Endothelial cell of umbilical vein (primary cell): ENCODE results near the gene COLEC11. TPM values are rescaled to one million over a fixed set of nuclear protein-coding genes. Genes with fewer than 3 reads are reported as not detected.

Experiments
- BruUV-seq: library from RNA; stranded (reverse); fragments of 400-500 nt; replicated peaks from 2 replicates; lab custom pipeline; 2021; lab: Mats Ljungman, UMichigan
- CTCF ChIA-PET: fragments of 300-600, 350-600 bp; sonication (Branson Sonifier 250); formaldehyde crosslinking; loops from one replicate; lab custom pipeline; 2021; ENCODE audit warnings: antibody characterized with exemption, inconsistent platforms; lab: Charles Lee
- POLR2A ChIA-PET: fragments of 300-600, 350-600 bp; sonication (Branson Sonifier 250); formaldehyde crosslinking; loops from one replicate; lab custom pipeline; 2021; ENCODE audit warnings: antibody characterized with exemption, inconsistent platforms; lab: Charles Lee
- DNase-seq: peaks from one replicate; pipeline ENCODE4 v3.0.0-alpha.2; 2011; ENCODE audit warnings: low read depth, low spot score
- FAIRE-seq: peaks from 2 replicates; lab custom pipeline; 2011; peaks lifted over from hg19 to GRCh38; lab: Jason Lieb, UNC
- H2AFZ ChIP-seq: 2 replicates; pipeline ENCODE4 v1.6.0; 2012; ENCODE audit warnings: low read depth, low read length, control low read depth, inconsistent platforms
- H3K27ac ChIP-seq: 2 replicates; pipeline ENCODE4 v1.5.1; 2011; ENCODE audit warnings: low read depth, mild to moderate bottlenecking, control low read depth, low read length, moderate library complexity; ENCODE audit not compliant: insufficient read depth
- H3K27me3 ChIP-seq, 2 experiments: 2 replicates each; pipeline versions ENCODE4 v1.6.0 to v1.6.1; 2011; ENCODE audit warnings: low read length in 2 of 2, mixed read lengths in 1 of 2; ENCODE audit not compliant: control insufficient read depth in 2 of 2, insufficient read depth in 2 of 2
- H3K36me3 ChIP-seq, 2 experiments: 2 replicates in 1 of 2; 3 replicates in 1 of 2; pipeline ENCODE4 v1.5.1; 2011; ENCODE audit warnings: low read length in 2 of 2, mild to moderate bottlenecking in 1 of 2, moderate library complexity in 1 of 2; ENCODE audit not compliant: control insufficient read depth in 2 of 2, insufficient read depth in 2 of 2; ENCODE audit errors: extremely low read depth in 1 of 2
- H3K4me1 ChIP-seq: 3 replicates; pipeline ENCODE4 v1.5.1; 2011; ENCODE audit warnings: mild to moderate bottlenecking, low read length; ENCODE audit not compliant: control insufficient read depth, insufficient read depth; ENCODE audit errors: extremely low read depth
- H3K4me2 ChIP-seq: 2 replicates; pipeline ENCODE4 v1.6.1; 2011; ENCODE audit warnings: low read length, control low read depth, mixed read lengths; ENCODE audit not compliant: insufficient read depth
- H3K4me3 ChIP-seq, 3 experiments: fragments of 200-600 bp in 1 of 3; sonication (generic), shearing (Covaris generic) in 1 of 3; replicated peaks in 1 of 3; 2 replicates each; pipeline ENCODE4 v1.5.1; 2011 to 2016; ENCODE audit warnings: control low read depth in 3 of 3, low read length in 3 of 3, mild to moderate bottlenecking in 2 of 3, inconsistent platforms in 1 of 3, low read depth in 1 of 3, moderate library complexity in 1 of 3; ENCODE audit not compliant: insufficient read depth in 1 of 3
- H3K79me2 ChIP-seq: 2 replicates; pipeline ENCODE4 v1.6.0; 2012; ENCODE audit warnings: low read length, inconsistent platforms; ENCODE audit not compliant: control insufficient read depth, insufficient read depth
- H3K9ac ChIP-seq: replicated peaks from 2 replicates; pipeline ENCODE3; 2011; ENCODE audit warnings: low read length, control low read depth; ENCODE audit not compliant: insufficient read depth; ENCODE audit errors: extremely low read depth
- H3K9me1 ChIP-seq: replicated peaks from 3 replicates; pipeline ENCODE4 v1.6.0; 2011; ENCODE audit warnings: mild to moderate bottlenecking, low read length; ENCODE audit not compliant: control insufficient read depth, insufficient read depth; ENCODE audit errors: extremely low read depth
- H3K9me3 ChIP-seq: replicated peaks from 2 replicates; pipeline ENCODE4 v1.5.1; 2012; ENCODE audit warnings: low read length, inconsistent platforms; ENCODE audit not compliant: control insufficient read depth, insufficient read depth
- H4K20me1 ChIP-seq: replicated peaks from 2 replicates; pipeline ENCODE3; 2011; ENCODE audit warnings: mild to moderate bottlenecking, low read length; ENCODE audit not compliant: control insufficient read depth, insufficient read depth; ENCODE audit errors: extremely low read depth
- EZH2 ChIP-seq: IDR thresholded peaks from 2 replicates; pipeline ENCODE4 v1.6.1; 2012; ENCODE audit warnings: borderline replicate concordance, low read depth, mild to moderate bottlenecking, moderate library complexity, low read length, inconsistent platforms; ENCODE audit not compliant: severe bottlenecking
- GATA2 ChIP-seq: IDR thresholded peaks from 2 replicates; pipeline ENCODE4 v1.7.0; 2011; ENCODE audit warnings: low read depth, mild to moderate bottlenecking, moderate library complexity, mixed read lengths, low read length; ENCODE audit not compliant: insufficient read length, insufficient read depth
- JUN ChIP-seq: IDR thresholded peaks from 2 replicates; pipeline ENCODE4 v1.6.1; 2011; ENCODE audit warnings: borderline replicate concordance, low read depth; ENCODE audit not compliant: insufficient read length, insufficient read depth
- MAX ChIP-seq: IDR thresholded peaks from 2 replicates; pipeline ENCODE4 v1.6.1; 2011; ENCODE audit not compliant: insufficient read depth, insufficient read length
- POLR2A ChIP-seq: IDR thresholded peaks from 2 replicates; pipeline ENCODE4 v1.6.1; 2012; ENCODE audit warnings: low read depth, mild to moderate bottlenecking, control low read depth, low read length
- POLR2AphosphoS5 ChIP-seq: IDR thresholded peaks from 2 replicates; pipeline ENCODE4 v1.6.1; 2012; ENCODE audit warnings: low read depth, mild to moderate bottlenecking, control low read depth, low read length, moderate library complexity; ENCODE audit not compliant: insufficient read depth
- dilution Hi-C: fragments of 300-500 bp; cut with MboI; formaldehyde crosslinking; loops from one replicate; pipeline ENCODE4 v1.15.0; 2019; ENCODE audit warnings: low sequenced_read_pairs; ENCODE audit not compliant: extremely low pct_ligation_motif_present
- intact Hi-C: fragments of 100-400 bp; cut with micrococcal nuclease; formaldehyde crosslinking; loops from one replicate; pipeline ENCODE4 v1.10.0; 2022
- polyA plus RNA-seq, 4 experiments: library from polyadenylated mRNA; depleted of rRNA in 3 of 4; stranded (reverse) in 3 of 4; unstranded in 1 of 4; fragments of >200 nt; gene quantifications; 2 replicates each; pipeline versions ENCODE4 v1.2.1 to v1.2.3, GENCODE V29; 2011 to 2012; ENCODE audit warnings: missing spikeins in 1 of 4
- total RNA-seq: library from RNA; stranded (reverse); gene quantifications from 2 replicates; pipeline ENCODE4 v1.2.3, GENCODE V29; 2021

COLEC11 gene
- total and polyA plus RNA-seq, 2 donors (not counting 3 experiments of a cell fraction or from before 2014, with no cell fraction given): 0.15 TPM; not detected in 1

- H3K36me3 ChIP-seq: no peaks in the 10 kb centered on the region
- H3K9ac ChIP-seq: no peak overlapping the region
- no peaks in the 10 kb centered on the region for H4K20me1 ChIP-seq
- H3K9me3 ChIP-seq: no peaks in the 10 kb centered on the region
- dilution Hi-C loops (no loop called here), intact Hi-C loops (no loop called here)
- ChIA-PET CTCF (no interaction called here), POLR2A (no interaction called here)
- H2AFZ ChIP-seq: no peak overlapping the region
- DNase-seq: no peak
- no peak for FAIRE-seq
- no peak overlapping the region for H3K4me3 ChIP-seq
- H3K27me3 ChIP-seq: no peaks in the 10 kb centered on the region
- H3K79me2 ChIP-seq: no peaks in the 10 kb centered on the region
- H3K4me1 ChIP-seq: no peaks in the 10 kb centered on the region
- no peak for TF ChIP-seq JUN
- TF ChIP-seq EZH2: no peak
- TF ChIP-seq MAX: no peak
- no peak for TF ChIP-seq POLR2A
- no peak for TF ChIP-seq GATA2
- TF ChIP-seq POLR2AphosphoS5: no peak
- H3K9me1 ChIP-seq: no peaks in the 10 kb centered on the region
- no TSS peak for BruUV-seq
- no peak overlapping the region for H3K4me2 ChIP-seq
- H3K27ac ChIP-seq: no peak overlapping the region
These were observed 79.3 kb downstream of the COLEC11 start for GRCh38 chr2:3674066-3674845.

- no peak overlapping the region for H3K9ac ChIP-seq
- H3K4me3 ChIP-seq: no peak overlapping the region
- no peaks in the 10 kb centered on the region for H3K79me2 ChIP-seq
- POLR2A ChIA-PET: no interaction called here
- no peak overlapping the region for H3K4me2 ChIP-seq
- TF ChIP-seq POLR2A: no peak
- dilution Hi-C loops (no loop called here), intact Hi-C loops (no loop called here)
- FAIRE-seq (no peak), DNase-seq (no peak)
- H3K9me1 ChIP-seq: no peaks in the 10 kb centered on the region
- H3K4me1 ChIP-seq: no peaks in the 10 kb centered on the region
- H3K36me3 ChIP-seq: no peaks in the 10 kb centered on the region
- CTCF ChIA-PET: no interaction called here
- no peak overlapping the region for H3K27ac ChIP-seq
- H4K20me1 ChIP-seq: no peaks in the 10 kb centered on the region
- no TSS peak for BruUV-seq
- no peak overlapping the region for H2AFZ ChIP-seq
- no peaks in the 10 kb centered on the region for H3K27me3 ChIP-seq
- no peaks in the 10 kb centered on the region for H3K9me3 ChIP-seq
These were observed 80.8 kb downstream of the COLEC11 start for GRCh38 chr2:3675687-3676086.
